Panc1 (cell line): Measurements from ENCODE around the gene KCNE4. TPM values are rescaled to one million over a fixed set of nuclear protein-coding genes. Genes with fewer than 3 reads are reported as not detected.

Experiments
- ATAC-seq: fragments of 200-7000 bp; cut with Tn5 transposase; 2 replicates; pipeline ENCODE4 v1.9.1; 2020; ENCODE audit warnings: mild to moderate bottlenecking, moderate library complexity
- BruUV-seq: library from RNA; stranded (reverse); fragments of 400-500 nt; replicated peaks from 2 replicates; lab custom pipeline; 2021; lab: Mats Ljungman, UMichigan
- CTCF ChIA-PET: fragments of 300-600 bp; sonication (Branson Sonifier 250); formaldehyde crosslinking; loops from one replicate; lab custom pipeline; 2022; ENCODE audit warnings: antibody characterized with exemption; lab: Charles Lee
- POLR2A ChIA-PET: fragments of 300-600 bp; sonication (Branson Sonifier 250); formaldehyde crosslinking; loops from one replicate; lab custom pipeline; 2022; ENCODE audit warnings: antibody characterized with exemption; lab: Charles Lee
- DNase-seq: peaks from one replicate; pipeline ENCODE4 v3.0.0-alpha.2; 2010; ENCODE audit warnings: low read depth, low spot score
- H3K27ac ChIP-seq: 2 replicates; pipeline ENCODE4 v1.5.1; 2011; ENCODE audit warnings: mild to moderate bottlenecking, low read length, inconsistent platforms
- H3K27me3 ChIP-seq: fragments of 200-500 bp; sonication (Bioruptor generic); 2 replicates; pipeline ENCODE4 v1.6.0; 2014; ENCODE audit warnings: low read length, inconsistent platforms; ENCODE audit not compliant: control insufficient read depth, insufficient read depth
- H3K36me3 ChIP-seq: fragments of 200-500 bp; sonication (Bioruptor generic); 2 replicates; pipeline ENCODE4 v1.5.1; 2014; ENCODE audit warnings: inconsistent platforms, mild to moderate bottlenecking, low read length, moderate library complexity; ENCODE audit not compliant: control insufficient read depth, insufficient read depth
- H3K4me1 ChIP-seq: 2 replicates; pipeline ENCODE4 v1.5.1; 2011; ENCODE audit warnings: inconsistent platforms, mild to moderate bottlenecking, low read length, moderate library complexity; ENCODE audit not compliant: control insufficient read depth, insufficient read depth
- H3K4me3 ChIP-seq, 2 experiments: 2 replicates each; pipeline ENCODE4 v1.5.1; 2011 to 2012; ENCODE audit warnings: low read depth in 2 of 2, low read length in 2 of 2, mild to moderate bottlenecking in 2 of 2, inconsistent platforms in 1 of 2, moderate library complexity in 1 of 2
- H3K9me3 ChIP-seq: fragments of 200-500 bp; sonication (Bioruptor generic); 2 replicates; pipeline ENCODE4 v1.5.1; 2014; ENCODE audit warnings: low read depth, mild to moderate bottlenecking, inconsistent platforms, low read length, moderate library complexity; ENCODE audit not compliant: control insufficient read depth, insufficient read depth
- POLR2AphosphoS5 ChIP-seq: IDR thresholded peaks from 2 replicates; pipeline ENCODE4 v1.6.1; 2012; ENCODE audit warnings: mild to moderate bottlenecking, low read depth, low read length, moderate library complexity
- SIN3A ChIP-seq: IDR thresholded peaks from 2 replicates; pipeline ENCODE4 v1.6.1; 2012; ENCODE audit warnings: low read depth, mild to moderate bottlenecking, low read length, moderate library complexity, borderline replicate concordance; ENCODE audit not compliant: insufficient read depth
- TCF7L2 ChIP-seq: IDR thresholded peaks from 2 replicates; pipeline ENCODE4 v1.6.1; 2011; ENCODE audit warnings: mild to moderate bottlenecking, low read depth, low read length, inconsistent platforms
- in situ Hi-C: cut with HindIII; loops from 2 replicates; pipeline ENCODE4 v1.10.0; 2016; ENCODE audit warnings: low sequenced_read_pairs, low pct_unique_long_range_greater_than_20kb
- intact Hi-C: fragments of 100-400 bp; cut with micrococcal nuclease; formaldehyde crosslinking; loops from one replicate; pipeline ENCODE4 v1.10.0; 2022; ENCODE audit not compliant: unreplicated experiment
- total RNA-seq: library from RNA; stranded (reverse); gene quantifications from one replicate; pipeline ENCODE4 v1.2.1, GENCODE V29; 2021; ENCODE audit not compliant: unreplicated experiment
- TF ChIP-seq, protein P1 (sequence below): fragments of 450-650 bp; IDR thresholded peaks from 2 replicates; pipeline ENCODE4 v1.5.1; 2017; ENCODE audit warnings: mild to moderate bottlenecking
- TF ChIP-seq, protein P2 (sequence below), 2 experiments: IDR thresholded peaks; 2 replicates each; pipeline ENCODE4 v1.6.1; 2011 to 2012; ENCODE audit warnings: low read depth in 2 of 2, control low read depth in 1 of 2, low read length in 1 of 2, mild to moderate bottlenecking in 1 of 2, moderate library complexity in 1 of 2; ENCODE audit not compliant: insufficient read depth in 1 of 2

Gene KCNE4
- total RNA-seq, 1 experiment from 2014 or later, result 0.21 TPM

DNA sequence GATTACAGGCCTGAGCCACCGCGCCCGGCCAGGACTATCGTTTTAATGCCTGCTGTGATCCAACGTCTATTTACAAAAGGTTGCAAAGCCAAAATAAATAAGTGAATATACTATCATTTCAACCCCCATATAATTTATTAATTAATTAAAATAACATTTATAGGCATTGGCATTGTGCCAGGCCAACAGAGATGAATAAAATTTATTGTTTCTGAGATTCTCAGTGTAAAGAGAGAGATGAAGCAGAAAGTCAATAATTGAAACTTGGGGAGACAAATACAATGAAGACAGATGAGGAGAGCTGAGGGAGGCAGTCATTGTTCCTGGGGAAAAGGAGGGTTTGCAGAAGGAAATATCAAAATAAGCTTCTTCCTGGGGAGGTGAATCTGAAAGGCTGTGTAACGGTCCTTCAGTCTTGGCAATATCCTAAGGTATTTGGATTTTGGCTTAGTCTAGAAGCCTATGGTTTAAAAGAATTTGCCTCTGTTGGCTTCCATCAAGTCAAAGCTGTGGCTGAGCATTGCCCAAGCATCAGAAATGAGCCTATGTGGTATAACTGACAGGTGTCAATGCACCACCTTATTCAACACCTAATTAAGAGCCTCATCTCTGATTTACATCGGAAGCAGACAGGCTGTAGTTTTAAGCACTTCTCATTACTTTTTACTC is 31.5 kb downstream of the KCNE4 start:
- Histone ChIP-seq H3K36me3 (no peaks in the 10 kb centered on the region), H3K27ac (no peak overlapping the region), H3K4me1 (no peaks in the 10 kb centered on the region), H3K4me3 (no peak overlapping the region), H3K9me3 (no peaks in the 10 kb centered on the region), H3K27me3 (no peaks in the 10 kb centered on the region)
- no peak for ATAC-seq
- DNase-seq, result no peak
- TF ChIP-seq, protein P1, sequence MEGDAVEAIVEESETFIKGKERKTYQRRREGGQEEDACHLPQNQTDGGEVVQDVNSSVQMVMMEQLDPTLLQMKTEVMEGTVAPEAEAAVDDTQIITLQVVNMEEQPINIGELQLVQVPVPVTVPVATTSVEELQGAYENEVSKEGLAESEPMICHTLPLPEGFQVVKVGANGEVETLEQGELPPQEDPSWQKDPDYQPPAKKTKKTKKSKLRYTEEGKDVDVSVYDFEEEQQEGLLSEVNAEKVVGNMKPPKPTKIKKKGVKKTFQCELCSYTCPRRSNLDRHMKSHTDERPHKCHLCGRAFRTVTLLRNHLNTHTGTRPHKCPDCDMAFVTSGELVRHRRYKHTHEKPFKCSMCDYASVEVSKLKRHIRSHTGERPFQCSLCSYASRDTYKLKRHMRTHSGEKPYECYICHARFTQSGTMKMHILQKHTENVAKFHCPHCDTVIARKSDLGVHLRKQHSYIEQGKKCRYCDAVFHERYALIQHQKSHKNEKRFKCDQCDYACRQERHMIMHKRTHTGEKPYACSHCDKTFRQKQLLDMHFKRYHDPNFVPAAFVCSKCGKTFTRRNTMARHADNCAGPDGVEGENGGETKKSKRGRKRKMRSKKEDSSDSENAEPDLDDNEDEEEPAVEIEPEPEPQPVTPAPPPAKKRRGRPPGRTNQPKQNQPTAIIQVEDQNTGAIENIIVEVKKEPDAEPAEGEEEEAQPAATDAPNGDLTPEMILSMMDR, result no peak
- TF ChIP-seq, protein P2, sequence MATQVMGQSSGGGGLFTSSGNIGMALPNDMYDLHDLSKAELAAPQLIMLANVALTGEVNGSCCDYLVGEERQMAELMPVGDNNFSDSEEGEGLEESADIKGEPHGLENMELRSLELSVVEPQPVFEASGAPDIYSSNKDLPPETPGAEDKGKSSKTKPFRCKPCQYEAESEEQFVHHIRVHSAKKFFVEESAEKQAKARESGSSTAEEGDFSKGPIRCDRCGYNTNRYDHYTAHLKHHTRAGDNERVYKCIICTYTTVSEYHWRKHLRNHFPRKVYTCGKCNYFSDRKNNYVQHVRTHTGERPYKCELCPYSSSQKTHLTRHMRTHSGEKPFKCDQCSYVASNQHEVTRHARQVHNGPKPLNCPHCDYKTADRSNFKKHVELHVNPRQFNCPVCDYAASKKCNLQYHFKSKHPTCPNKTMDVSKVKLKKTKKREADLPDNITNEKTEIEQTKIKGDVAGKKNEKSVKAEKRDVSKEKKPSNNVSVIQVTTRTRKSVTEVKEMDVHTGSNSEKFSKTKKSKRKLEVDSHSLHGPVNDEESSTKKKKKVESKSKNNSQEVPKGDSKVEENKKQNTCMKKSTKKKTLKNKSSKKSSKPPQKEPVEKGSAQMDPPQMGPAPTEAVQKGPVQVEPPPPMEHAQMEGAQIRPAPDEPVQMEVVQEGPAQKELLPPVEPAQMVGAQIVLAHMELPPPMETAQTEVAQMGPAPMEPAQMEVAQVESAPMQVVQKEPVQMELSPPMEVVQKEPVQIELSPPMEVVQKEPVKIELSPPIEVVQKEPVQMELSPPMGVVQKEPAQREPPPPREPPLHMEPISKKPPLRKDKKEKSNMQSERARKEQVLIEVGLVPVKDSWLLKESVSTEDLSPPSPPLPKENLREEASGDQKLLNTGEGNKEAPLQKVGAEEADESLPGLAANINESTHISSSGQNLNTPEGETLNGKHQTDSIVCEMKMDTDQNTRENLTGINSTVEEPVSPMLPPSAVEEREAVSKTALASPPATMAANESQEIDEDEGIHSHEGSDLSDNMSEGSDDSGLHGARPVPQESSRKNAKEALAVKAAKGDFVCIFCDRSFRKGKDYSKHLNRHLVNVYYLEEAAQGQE (IDR thresholded peaks at IDR 0.05; ENCODE audit: insufficient read depth in 1 of 2, low read depth in 2 of 2, low read length in 1 of 2), result no peak
- intact Hi-C loops, result no loop called here
- CTCF ChIA-PET, result no interaction called here
- in situ Hi-C loops, result no loop called here
- POLR2A ChIA-PET, result no interaction called here
- BruUV-seq, result no TSS peak

DNA sequence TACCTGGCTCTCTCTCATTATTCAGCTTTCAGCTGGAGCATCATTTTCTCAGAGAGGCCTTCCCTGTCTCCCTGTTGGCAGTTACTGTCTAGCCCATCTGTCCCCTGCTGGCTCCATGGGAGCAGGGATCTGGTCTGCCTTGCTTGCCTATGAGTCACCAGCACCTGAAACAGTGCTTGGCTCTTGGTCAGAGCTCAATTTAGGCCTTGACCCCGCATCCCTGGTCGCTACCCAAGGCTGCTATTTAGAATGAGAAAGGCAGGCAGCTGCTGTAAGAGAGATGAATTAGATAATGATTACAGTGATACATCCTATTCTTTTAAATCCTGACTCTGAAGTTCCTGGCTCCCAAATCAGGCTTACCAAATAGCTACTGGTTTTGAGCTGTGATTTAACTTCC is 32.9 kb downstream of the KCNE4 start:
- in situ Hi-C loops (no loop called here), intact Hi-C loops (no loop called here)

More for the DNA sequence above, 32.9 kb downstream of the KCNE4 start:
- Histone ChIP-seq H3K27me3 (no peaks in the 10 kb centered on the region), H3K36me3 (no peaks in the 10 kb centered on the region), H3K9me3 (no peaks in the 10 kb centered on the region), H3K27ac (no peak overlapping the region), H3K4me3 (no peak overlapping the region), H3K4me1 (no peaks in the 10 kb centered on the region)
- ChIA-PET POLR2A (interaction anchor here (0.6 kb wide), 1 partner anchor 25 kb away, joined by 11 read pairs; no protein-coding TSS in a partner anchor), CTCF (no interaction called here)
- no TSS peak for BruUV-seq
- TF ChIP-seq, protein P2 (IDR thresholded peaks at IDR 0.05; ENCODE audit: insufficient read depth in 1 of 2, low read depth in 2 of 2, low read length in 1 of 2), result no peak
- TF ChIP-seq SIN3A, result no peak
- TF ChIP-seq TCF7L2, result no peak
- TF ChIP-seq, protein P1, result no peak
- TF ChIP-seq POLR2AphosphoS5, result no peak
- ATAC-seq (no peak), DNase-seq (no peak)
